ENCODE results near the gene CCSER2.
"Not testable (repeated sequence)": the region's sequence is repeated elsewhere in the genome, so short reads cannot be mapped to it uniquely, and the experiment has no call there.

The CCSER2 gene

GRCh38 chr10:84311576-84311975 is 16.8 kb upstream of the CCSER2 start:
- DNase-seq (ENCODE audit: low spot score) = no peak

DNA sequence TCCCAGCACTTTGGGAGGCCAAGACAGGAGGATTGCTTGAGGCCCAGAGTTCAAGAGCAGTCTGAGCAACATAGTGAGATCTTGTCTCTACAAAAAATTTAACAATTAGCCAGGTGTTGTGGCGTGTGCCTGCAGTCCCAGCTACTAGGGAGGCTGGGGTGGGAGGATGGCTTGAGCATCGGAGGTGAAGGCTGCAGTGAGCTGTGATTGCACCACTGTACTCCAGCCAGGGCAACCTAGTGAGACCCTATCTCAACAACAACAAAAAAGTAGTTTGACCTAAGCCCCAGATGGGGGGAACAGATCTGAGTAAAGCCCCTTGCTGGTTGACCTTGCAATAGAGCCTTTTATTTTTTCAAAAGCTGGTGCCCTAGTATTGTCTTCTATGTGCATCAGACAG is 15.6 kb upstream of the CCSER2 start:
- DNase-seq (ENCODE audit: low spot score) = no peak

GRCh38 chr10:84314275-84314674 is 14.1 kb upstream of the CCSER2 start:
- no peak for DNase-seq (ENCODE audit: low spot score)

DNA sequence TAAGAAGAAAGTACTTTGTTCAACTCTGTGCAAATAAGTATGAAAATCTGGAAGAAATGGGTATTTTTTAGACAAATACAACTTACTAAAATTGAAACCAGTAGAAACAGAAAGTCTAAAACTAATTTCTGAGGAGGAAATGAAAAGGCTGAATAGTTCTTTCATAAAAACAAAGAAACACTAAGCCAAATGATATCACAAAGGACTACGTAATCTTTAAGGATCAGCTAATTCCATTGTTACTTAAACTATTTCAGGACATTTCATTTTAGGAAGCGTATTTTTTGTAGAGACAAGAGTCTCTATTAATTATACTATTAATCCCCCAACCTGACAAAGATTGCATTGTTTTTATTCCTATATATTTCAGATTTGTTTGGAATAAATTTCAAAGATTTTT is 11.2 kb upstream of the CCSER2 start:
- DNase-seq (ENCODE audit: low spot score) = no peak

DNA sequence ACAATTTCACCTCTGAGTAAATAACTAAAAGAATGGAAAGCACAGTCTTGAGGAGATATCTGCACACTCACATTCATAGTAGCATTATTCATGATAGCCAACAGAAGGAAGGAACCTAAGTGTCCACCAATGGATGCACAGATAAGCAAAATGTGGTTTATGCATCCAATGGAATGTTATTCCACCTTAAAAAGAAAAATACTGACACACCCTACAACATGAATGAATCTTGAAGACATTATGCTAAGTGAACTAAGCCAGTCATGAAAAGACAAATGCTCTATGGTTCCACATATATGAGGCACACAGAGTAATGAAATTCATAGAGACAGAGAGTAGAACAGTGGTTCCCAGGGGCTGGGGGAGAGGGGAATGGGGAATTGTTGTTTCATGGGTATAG is 6.5 kb upstream of the CCSER2 start:
- DNase-seq (ENCODE audit: low spot score) = no peak

- DNase-seq (ENCODE audit: low spot score) = not testable (repeated sequence)
Observed at GRCh38 chr10:84323566-84323965, 4.8 kb upstream of the CCSER2 start.

DNA sequence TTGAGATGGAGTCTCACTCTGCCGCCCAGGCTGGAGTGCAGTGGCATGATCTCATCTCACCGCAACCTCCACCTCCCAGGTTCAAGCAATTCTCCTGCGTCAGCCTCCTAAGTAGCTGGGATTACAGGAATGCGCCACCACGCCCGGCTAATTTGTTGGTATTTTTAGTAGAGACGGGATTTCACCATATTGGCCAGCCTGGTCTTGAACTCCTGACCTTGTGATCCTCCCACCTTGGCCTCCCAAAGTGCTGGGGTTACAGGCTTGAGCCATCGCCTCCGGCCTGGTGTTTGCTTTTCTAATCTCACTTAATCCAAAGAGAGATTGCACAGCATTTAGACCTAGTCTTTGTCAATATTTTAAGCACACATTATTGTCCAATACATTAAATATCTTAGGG is 1.4 kb upstream of the CCSER2 start:
- not testable (repeated sequence) for DNase-seq (ENCODE audit: low spot score)

DNA sequence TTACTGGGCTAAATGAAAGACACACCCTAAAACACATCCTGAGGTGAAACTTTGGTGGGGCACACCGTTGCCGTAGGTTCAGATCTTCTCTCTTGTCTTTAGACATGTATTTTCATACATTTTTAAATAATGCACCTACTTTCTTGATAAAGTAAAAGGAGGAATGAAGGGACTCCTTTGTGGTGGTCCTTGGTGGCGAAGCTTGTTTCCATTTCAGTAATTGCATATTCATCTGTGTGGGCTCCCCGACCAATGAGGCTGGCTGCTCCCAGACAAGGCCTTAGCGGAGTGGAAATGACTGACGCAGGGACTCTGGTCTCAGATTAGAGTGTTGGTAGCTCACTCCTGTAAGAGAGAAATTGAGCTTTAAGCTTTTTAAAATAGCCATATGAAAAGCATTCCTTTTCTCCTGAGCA is 815 bp downstream of the CCSER2 start:
- DNase-seq (ENCODE audit: low spot score) = no peak

DNA sequence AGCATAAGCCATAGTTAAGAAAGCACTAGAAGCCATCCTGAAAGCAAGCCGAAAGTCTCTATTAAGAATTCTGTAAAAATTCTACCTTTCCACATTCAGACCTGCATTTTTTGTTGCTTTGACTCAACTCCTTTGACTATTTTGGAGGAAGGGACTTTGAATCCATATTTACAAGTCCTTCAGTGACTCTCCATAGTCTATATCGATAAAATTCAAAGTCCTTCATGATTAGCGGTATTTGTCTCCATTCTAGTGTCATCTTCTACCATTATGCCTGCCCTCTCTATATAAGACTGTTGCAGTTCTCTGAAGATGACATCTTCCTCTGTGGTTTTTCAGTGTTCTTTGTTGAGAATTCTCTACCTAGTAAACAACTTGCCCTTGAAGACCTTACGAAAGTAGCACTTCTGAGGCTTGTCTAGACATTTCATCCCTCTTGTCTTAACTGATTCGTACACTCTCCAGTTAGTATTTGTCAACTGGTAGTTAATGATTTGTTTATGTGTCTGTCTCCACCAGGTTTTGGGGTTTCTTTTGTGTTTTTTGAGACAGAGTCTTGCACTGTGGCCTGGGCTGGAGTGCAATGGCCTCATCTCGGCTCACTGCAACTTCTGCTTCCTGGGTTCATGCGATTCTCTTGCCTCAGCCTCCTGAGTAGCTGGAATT is 1.7 kb downstream of the CCSER2 start:
- no peak for DNase-seq (ENCODE audit: low spot score)

GRCh38 chr10:84331091-84331490 is 2.7 kb downstream of the CCSER2 start:
- no peak for DNase-seq (ENCODE audit: low spot score)

DNA sequence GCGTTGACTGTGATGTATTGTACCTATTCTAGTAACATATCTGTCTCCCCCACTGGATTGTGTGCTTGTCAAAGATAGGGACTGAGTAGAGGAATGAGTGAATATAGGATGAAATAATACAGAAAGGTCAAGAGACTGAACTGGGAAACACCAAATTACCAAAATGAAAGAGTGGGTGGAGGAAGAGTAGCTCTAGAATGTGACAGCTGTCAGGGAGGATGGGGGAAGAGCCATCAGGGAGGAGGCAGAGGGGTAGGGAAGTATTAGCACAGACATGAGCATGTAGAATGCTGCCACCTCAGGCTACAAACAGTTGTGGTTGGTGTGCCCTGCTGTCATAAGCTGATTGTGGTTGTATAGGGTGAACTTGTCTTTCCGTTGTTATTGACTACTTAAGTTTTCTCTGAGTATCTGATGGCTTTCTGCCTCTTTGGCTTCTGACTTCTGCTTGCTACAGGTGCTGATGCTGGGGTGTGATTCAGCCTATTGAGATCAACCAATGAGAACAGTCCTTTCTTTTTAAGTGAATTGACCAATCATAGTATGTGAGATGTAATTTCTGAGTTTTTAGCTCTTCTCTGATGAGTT is 5.6 kb downstream of the CCSER2 start:
- peak; percentile 12 for DNase-seq (ENCODE audit: low spot score)

- DNase-seq (ENCODE audit: low spot score) = no peak
Observed at GRCh38 chr10:84334811-84335210, 6.4 kb downstream of the CCSER2 start.

DNA sequence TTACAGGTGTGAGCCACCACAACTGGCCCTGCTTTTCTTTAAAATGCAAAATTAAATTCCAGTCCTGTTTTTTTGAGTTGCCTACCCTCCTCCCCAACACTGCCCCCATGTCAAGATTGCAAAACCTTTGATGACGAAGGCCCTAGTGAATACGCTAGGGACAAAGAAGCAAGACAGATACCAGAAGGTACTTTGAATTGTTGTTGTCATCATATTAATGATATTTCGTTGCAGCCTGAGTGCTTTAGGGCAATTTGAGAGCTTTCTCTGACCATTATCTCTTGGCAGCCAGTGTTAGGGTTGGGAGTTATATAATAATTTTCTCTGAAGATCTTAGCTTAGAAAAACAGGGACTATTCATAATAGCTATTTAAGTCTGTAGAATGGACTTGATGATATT is 7.1 kb downstream of the CCSER2 start:
- no peak for DNase-seq (ENCODE audit: low spot score)

- no peak for DNase-seq (ENCODE audit: low spot score)
Observed at GRCh38 chr10:84336406-84337090, 8.2 kb downstream of the CCSER2 start.

DNA sequence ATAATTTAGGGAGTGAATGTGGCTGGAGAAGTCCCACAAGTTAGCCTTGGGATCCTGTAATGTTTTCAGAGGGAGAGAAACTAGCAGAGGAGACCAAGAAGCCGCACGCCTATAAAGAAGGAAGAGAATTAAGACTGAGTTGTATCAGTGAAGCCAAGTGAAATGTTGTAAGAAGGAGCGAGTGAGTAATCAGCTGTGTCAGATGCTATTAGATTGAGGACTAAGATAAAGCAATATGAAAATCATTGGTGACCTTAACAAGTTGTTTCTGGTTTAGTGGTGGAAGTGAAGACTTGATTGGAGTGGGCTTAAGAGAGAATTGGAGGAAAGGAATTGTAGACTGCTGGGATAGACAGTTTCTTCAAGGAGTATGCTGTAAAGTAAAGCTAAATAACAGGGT is 8.8 kb downstream of the CCSER2 start:
- no peak for DNase-seq (ENCODE audit: low spot score)

GRCh38 chr10:84339025-84339424 is 10.6 kb downstream of the CCSER2 start:
- DNase-seq (ENCODE audit: low spot score) = no peak

GRCh38 chr10:84340187-84340586 is 11.8 kb downstream of the CCSER2 start:
- no peak for DNase-seq (ENCODE audit: low spot score)

GRCh38 chr10:84340632-84341537 is 12.5 kb downstream of the CCSER2 start:
- DNase-seq (ENCODE audit: low spot score) = no peak

GRCh38 chr10:84341538-84341856 is 13.1 kb downstream of the CCSER2 start:
- no peak for DNase-seq (ENCODE audit: low spot score)

GRCh38 chr10:84341983-84342382 is 13.6 kb downstream of the CCSER2 start:
- no peak for DNase-seq (ENCODE audit: low spot score)

- no peak for DNase-seq (ENCODE audit: low spot score)
Observed at GRCh38 chr10:84342584-84342983, 14.2 kb downstream of the CCSER2 start.

DNA sequence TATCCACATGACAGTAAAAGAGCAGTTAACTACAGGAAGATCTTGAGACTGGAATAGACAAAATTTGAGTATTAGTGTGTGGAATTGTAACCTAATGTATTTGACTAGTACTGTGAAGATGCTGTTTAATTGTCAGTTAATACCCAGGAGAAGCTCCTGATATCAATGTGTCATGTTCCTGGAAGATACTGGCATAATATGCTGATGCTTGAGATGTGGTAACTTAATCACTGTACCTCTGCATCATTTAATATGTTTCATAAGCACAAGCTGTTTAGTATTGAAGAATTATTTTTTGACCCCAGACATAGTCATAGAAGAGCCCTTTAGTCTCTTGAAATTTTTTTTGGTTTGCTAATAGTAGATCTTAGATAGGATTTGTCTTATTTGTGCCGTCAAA is 15.4 kb downstream of the CCSER2 start:
- no peak for DNase-seq (ENCODE audit: low spot score)

DNA sequence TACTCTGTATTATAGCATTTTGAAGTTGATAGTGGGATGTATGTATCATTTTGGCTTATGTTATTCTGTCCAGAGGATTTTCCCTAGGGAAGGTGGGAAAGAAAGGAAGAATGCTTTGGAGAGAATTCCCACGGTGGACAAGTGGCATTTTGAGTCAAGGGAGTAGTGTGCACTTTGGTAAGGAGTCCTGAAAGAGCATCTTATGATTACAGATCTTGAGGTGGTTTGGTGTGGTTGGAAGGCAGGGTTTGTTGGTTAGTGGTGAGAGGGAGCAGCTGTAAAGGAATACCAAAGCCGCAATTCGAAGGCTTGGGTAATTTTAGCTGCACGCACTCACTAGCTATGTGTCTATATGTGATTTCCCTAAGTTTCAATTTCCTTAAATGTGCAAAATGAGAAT is 16.1 kb downstream of the CCSER2 start:
- DNase-seq (ENCODE audit: low spot score) = no peak

All from hepatic stellate cell (primary cell).